Effector CD8-positive, alpha-beta T cell (primary cell): ENCODE results near the gene ASGR1.

ENCODE experiments used
- DNase-seq: peaks from one replicate; lab custom pipeline; 2025; lab: John Stamatoyannopoulos, UW

The ASGR1 gene

GRCh38 chr17:7123844-7124243 lies 55.3 kb downstream of the ASGR1 start:
- DNase-seq, result no peak
